K562 (cell line): ENCODE data around the gene MATR3. TPM values are rescaled to one million over a fixed set of nuclear protein-coding genes. Genes with fewer than 3 reads are reported as not detected.
A peak's percentile ranks its signal among the peaks of the same experiment; 100 is the strongest.

ENCODE experiments used
- ATAC-seq: fragments of 200-7000 bp; cut with Tn5 transposase; 3 replicates; pipeline ENCODE4 v1.9.1; 2020; ENCODE audit warnings: moderate library complexity
- BruUV-seq: library from RNA; stranded (reverse); fragments of 400-500 nt; replicated peaks from 2 replicates; lab custom pipeline; 2021; lab: Mats Ljungman, UMichigan
- CTCF ChIA-PET: fragments of 300-600 bp; formaldehyde crosslinking; extraction: SDS; loops from one replicate; lab custom pipeline; 2021; ENCODE audit warnings: low intra/inter-chr PET ratio; lab: Yijun Ruan, JAX
- POLR2A ChIA-PET: fragments of 300-600, 350-650 bp; sonication (Branson Sonifier 250); formaldehyde crosslinking; extraction: SDS; loops from one replicate; lab custom pipeline; 2021; ENCODE audit warnings: antibody characterized with exemption, inconsistent platforms; lab: Yijun Ruan, JAX
- DNase-seq, 4 experiments: peaks; one replicate each; pipeline versions ENCODE4 v3.0.0 to v3.0.0-alpha.2; 2011 to 2018; ENCODE audit warnings: low spot score in 3 of 4, mixed read lengths in 3 of 4; ENCODE audit errors: extremely low read depth in 1 of 4
- FAIRE-seq: peaks from 2 replicates; lab custom pipeline; 2011; peaks lifted over from hg19 to GRCh38; lab: Jason Lieb, UNC
- H2AFZ ChIP-seq: 2 replicates; pipeline ENCODE4 v1.6.0; 2011; ENCODE audit warnings: low read depth, low read length, control low read depth, inconsistent platforms
- H3K27ac ChIP-seq: fragments of 200-600 bp; 3 replicates; pipeline ENCODE4 v1.8.0; 2011; ENCODE audit warnings: low read depth, mild to moderate bottlenecking, control low read depth, inconsistent platforms, low read length, moderate library complexity, mixed read lengths; ENCODE audit errors: extremely low read depth
- H3K27me3 ChIP-seq, 2 experiments: fragments of 300-600 bp in 1 of 2; 2 replicates in 1 of 2; 3 replicates in 1 of 2; pipeline versions ENCODE4 v1.6.0 to v1.8.0; 2011; ENCODE audit warnings: inconsistent platforms in 2 of 2, low read length in 2 of 2, mild to moderate bottlenecking in 1 of 2, mixed read lengths in 1 of 2, moderate library complexity in 1 of 2; ENCODE audit not compliant: control insufficient read depth in 2 of 2, insufficient read depth in 2 of 2
- H3K36me3 ChIP-seq: fragments of 300-600 bp; 3 replicates; pipeline ENCODE4 v1.8.0; 2011; ENCODE audit warnings: mild to moderate bottlenecking, low read length, inconsistent platforms; ENCODE audit not compliant: control insufficient read depth, insufficient read depth
- H3K4me1 ChIP-seq, 2 experiments: fragments of 200-600 bp in 1 of 2; replicated peaks in 1 of 2; 2 replicates in 1 of 2; 3 replicates in 1 of 2; pipeline versions ENCODE4 v1.5.1 to v1.8.0; 2011; ENCODE audit warnings: inconsistent platforms in 2 of 2, low read length in 2 of 2, mild to moderate bottlenecking in 1 of 2, mixed read lengths in 1 of 2, moderate library complexity in 1 of 2; ENCODE audit not compliant: control insufficient read depth in 2 of 2, insufficient read depth in 2 of 2
- H3K4me2 ChIP-seq: 2 replicates; pipeline ENCODE4 v1.6.1; 2011; ENCODE audit warnings: low read length, control low read depth, inconsistent platforms, mixed read lengths; ENCODE audit not compliant: insufficient read depth
- H3K4me3 ChIP-seq: fragments of 200-600 bp; sonication (generic), shearing (Covaris generic); 2 replicates; pipeline ENCODE4 v1.5.1; 2016; ENCODE audit warnings: control low read depth, inconsistent platforms
- H3K79me2 ChIP-seq: fragments of 200-600 bp; 3 replicates; pipeline ENCODE4 v1.8.0; 2011; ENCODE audit warnings: low read length, inconsistent platforms; ENCODE audit not compliant: control insufficient read depth, insufficient read depth
- H3K9ac ChIP-seq, 2 experiments: 2 replicates each; pipeline versions ENCODE4 v1.6.0 to v1.6.1; 2011; ENCODE audit warnings: low read depth in 2 of 2, low read length in 2 of 2, control low read depth in 1 of 2, inconsistent platforms in 1 of 2, mild to moderate bottlenecking in 1 of 2, mixed read lengths in 1 of 2; ENCODE audit not compliant: insufficient read depth in 1 of 2
- H3K9me1 ChIP-seq: one replicate; pipeline ENCODE4 v1.6.0; 2011; ENCODE audit warnings: inconsistent platforms, mild to moderate bottlenecking, low read length, moderate library complexity; ENCODE audit not compliant: control insufficient read depth, insufficient read depth
- H3K9me3 ChIP-seq: replicated peaks from 2 replicates; pipeline ENCODE4 v1.5.1; 2011; ENCODE audit warnings: low read depth, low read length, inconsistent platforms; ENCODE audit not compliant: control insufficient read depth, insufficient read depth
- H4K20me1 ChIP-seq: replicated peaks from 2 replicates; pipeline ENCODE4 v1.6.1; 2011; ENCODE audit warnings: low read length, inconsistent platforms, mixed read lengths; ENCODE audit not compliant: control insufficient read depth, insufficient read depth
- AFF4 ChIP-seq: sonication (generic); formaldehyde crosslinking; IDR thresholded peaks from 2 replicates; pipeline ENCODE4 v1.8.0; 2023; ENCODE audit warnings: mild to moderate bottlenecking, missing genetic modification reagents
- ATF2 ChIP-seq: sonication (generic); formaldehyde crosslinking; IDR thresholded peaks from 2 replicates; pipeline ENCODE4 v1.8.1; 2022; ENCODE audit warnings: missing genetic modification reagents
- COPS2 ChIP-seq: fragments of 450-650 bp; conservative IDR thresholded peaks from 2 replicates; pipeline ENCODE4 v1.6.1; 2016; ENCODE audit warnings: mild to moderate bottlenecking, moderate library complexity
- CTCF ChIP-seq, 3 experiments: IDR thresholded peaks in 2 of 3; conservative IDR thresholded peaks in 1 of 3; 2 replicates each; pipeline ENCODE4 v1.5.1; 2011 to 2012; ENCODE audit warnings: low read length in 3 of 3, mild to moderate bottlenecking in 3 of 3, control low read depth in 2 of 3, improper control_type of control experiment in 1 of 3, inconsistent platforms in 1 of 3, low read depth in 1 of 3, mixed read lengths in 1 of 3, moderate library complexity in 1 of 3; ENCODE audit not compliant: insufficient read depth in 2 of 3
- CXXC5 ChIP-seq: fragments of 250-450 bp; sonication (Bioruptor Pico); IDR thresholded peaks from 2 replicates; pipeline ENCODE4 v1.8.0; 2022; ENCODE audit warnings: inconsistent platforms, mild to moderate bottlenecking, moderate library complexity
- EP400 ChIP-seq: fragments of 450-650 bp; IDR thresholded peaks from 2 replicates; pipeline ENCODE4 v1.6.1; 2017; ENCODE audit warnings: antibody characterized with exemption, mild to moderate bottlenecking, moderate library complexity
- HDGF ChIP-seq: fragments of 450-650 bp; IDR thresholded peaks from 2 replicates; pipeline ENCODE4 v1.6.1; 2016
- STAT5B ChIP-seq: fragments of 250-450 bp; sonication (Bioruptor Pico); IDR thresholded peaks from 2 replicates; pipeline ENCODE4 v1.8.0; 2021; ENCODE audit warnings: mild to moderate bottlenecking, inconsistent platforms
- TRIM25 ChIP-seq: fragments of 450-650 bp; IDR thresholded peaks from 2 replicates; pipeline ENCODE4 v1.7.0; 2016; ENCODE audit warnings: borderline replicate concordance
- ZNF511 ChIP-seq: sonication (generic); formaldehyde crosslinking; IDR thresholded peaks from 2 replicates; pipeline ENCODE4 v1.8.0; 2022; ENCODE audit warnings: mild to moderate bottlenecking, missing genetic modification reagents
- ZNF589 ChIP-seq: fragments of 200-800 bp; sonication (Bioruptor generic); IDR thresholded peaks from 2 replicates; pipeline ENCODE4 v1.6.1; 2016; ENCODE audit warnings: low read depth, missing genetic modification characterization, missing compliant biosample characterization
- WGBS: fragments of 100-300 bp; shearing (Covaris generic); methylation state at CpG from one replicate; pipeline ENCODE4 v1.1.6; 2016; ENCODE audit warnings: low coverage, mixed read lengths; ENCODE audit not compliant: insufficient coverage; ENCODE audit errors: missing lambda C conversion rate; 5-methylcytosine and 5-hydroxymethylcytosine counted together
- in situ Hi-C: fragments of 300-500 bp; cut with MboI; formaldehyde crosslinking; loops from 4 replicates; pipeline ENCODE4 v1.15.0; 2018; ENCODE audit warnings: inconsistent platforms, mixed read lengths
- intact Hi-C: fragments of 100-400 bp; cut with micrococcal nuclease; formaldehyde crosslinking; loops from 2 replicates; pipeline ENCODE4 v1.14.2; 2022
- polyA plus RNA-seq, 8 experiments: library from polyadenylated mRNA; depleted of rRNA in 4 of 8; stranded (reverse) in 5 of 8; unstranded in 3 of 8; fragments of >200 nt; fragmentation: Nextera tagmentation in 2 of 8; fragmentation: Illumina TruSeq in 1 of 8; extraction: Ambion mirVana in 2 of 8; extraction: Trizol in 1 of 8; gene quantifications; 2 replicates each; pipeline versions ENCODE4 v1.2.1 to v1.2.3, GENCODE V29; 2011 to 2014; ENCODE audit warnings: inconsistent platforms in 1 of 8, missing spikeins in 1 of 8
- total RNA-seq, 7 experiments: library from RNA; depleted of rRNA in 6 of 7; stranded (reverse); fragments of >200 nt in 6 of 7; fragmentation: Illumina TruSeq in 2 of 7; extraction: Trizol in 2 of 7; gene quantifications; 2 replicates each; pipeline versions ENCODE4 v1.2.1 to v1.2.3, GENCODE V29; 2011 to 2021; ENCODE audit warnings: low replicate concordance in 1 of 7

The MATR3 gene
- total and polyA plus RNA-seq, 9 of the 15 experiments (the other 6 are each of a cell fraction or from before 2014, with no cell fraction given) = 150 to 425 (median 263) TPM

- in situ Hi-C loops (no loop called here), intact Hi-C loops (loop anchor here (2.0 to 5.0 kb wide), 4 partner anchors 45 to 765 kb away; partner anchors contain the start of genes HSPA9 and SPATA24)
- Histone ChIP-seq H3K4me1 (peaks cover 11 to 13% of the 10 kb centered on the region in 2 experiments; a peak in 4 of 5 replicates), H3K36me3 (peaks cover 18% of the 10 kb centered on the region), H2AFZ (peak within 1 kb of the TSS; percentile 92), H3K27me3 (no peaks in the 10 kb centered on the region), H3K4me3 (peak within 1 kb of the TSS; percentile 86), H3K4me2 (peak within 1 kb of the TSS; percentile 91), H3K9me3 (no peaks in the 10 kb centered on the region), H3K27ac (peak within 1 kb of the TSS; percentile 100), H4K20me1 (peaks cover 26% of the 10 kb centered on the region), H3K79me2 (peaks cover 52% of the 10 kb centered on the region), H3K9ac (peak within 1 kb of the TSS; percentile 99 to 100), H3K9me1 (no peaks in the 10 kb centered on the region)
- under 1% methylated on average over 59 of the region's 66 CpGs for WGBS
- ChIA-PET CTCF (no interaction called here), POLR2A (interaction anchor here (0.6 to 3.3 kb wide), 23 partner anchors 9 to 1123 kb away, joined by 3 to 26 read pairs (median 3); partner anchors contain the start of genes HSPA9 and MATR3)
- peak; percentile 86 for FAIRE-seq
- DNase-seq = peak; percentile 89 to 100 (median 92)
- BruUV-seq = no TSS peak
- peak; percentile 88 for ATAC-seq
- peak; percentile 94 for TF ChIP-seq EP400
- TF ChIP-seq ZNF511 (CRISPR knock-in tag) = peak; percentile 84; the same call in 1 of the 2 replicates
- peak; percentile 83 for TF ChIP-seq CXXC5
- TF ChIP-seq COPS2 = no peak
- peak; percentile 88 to 97 (median 97) for TF ChIP-seq CTCF (IDR thresholded peaks at IDR 0.05 in 2 of 3, conservative IDR thresholded peaks at IDR 0.05 in 1 of 3; ENCODE audit: insufficient read depth in 2 of 3, low read depth in 1 of 3, low read length in 3 of 3)
- peak; percentile 58; the same call in 1 of the 2 replicates for TF ChIP-seq ZNF589 (CRISPR knock-in tag)
- TF ChIP-seq TRIM25 = no peak; the same call in 1 of the 2 replicates
- no peak for TF ChIP-seq ATF2
- no peak for TF ChIP-seq AFF4 (CRISPR knock-in tag)
- no peak for TF ChIP-seq HDGF
- TF ChIP-seq STAT5B = no peak
Observed at GRCh38 chr5:139341689-139342422, 48.3 kb downstream of the MATR3 start, which contains the start of gene PAIP2. TSS of gene PAIP2 (plus strand) at chr5:139341854. CDS start at chr5:139363785, 21,931 bp downstream.
